PC-3 (cell line): Measurements from ENCODE around the gene ZNF497.

Experiments
- CTCF ChIP-seq: fragments of 300-600 bp; sonication (generic); conservative IDR thresholded peaks from 2 replicates; pipeline ENCODE4 v1.5.1; 2017; ENCODE audit warnings: antibody characterized with exemption, low read depth, mild to moderate bottlenecking, low read length
- EZH2 ChIP-seq: fragments of 300-600 bp; sonication (generic); IDR thresholded peaks from one replicate; pipeline ENCODE4 v1.6.1; 2017; ENCODE audit warnings: antibody characterized with exemption, mild to moderate bottlenecking, low read length; ENCODE audit not compliant: unreplicated experiment
- EZH2phosphoT487 ChIP-seq: fragments of 300-600 bp; sonication (generic); IDR thresholded peaks from 2 replicates; pipeline ENCODE4 v1.6.1; 2018; ENCODE audit warnings: mild to moderate bottlenecking, antibody characterized with exemption, low read length, borderline replicate concordance

GRCh38 chr19:58374200-58374599, 11.6 kb upstream of the ZNF497 start:
- TF ChIP-seq CTCF, result no peak
- no peak for TF ChIP-seq EZH2phosphoT487
- TF ChIP-seq EZH2, result no peak
